K562 (cell line): ENCODE data around the gene AJAP1. TPM values are rescaled to one million over a fixed set of nuclear protein-coding genes. Genes with fewer than 3 reads are reported as not detected.
A peak's percentile ranks its signal among the peaks of the same experiment; 100 is the strongest.

Experiments used
- ARID1B ChIP-seq: fragments of 450-650 bp; IDR thresholded peaks from 2 replicates; pipeline ENCODE4 v1.6.1; 2016; ENCODE audit warnings: antibody characterized with exemption, mild to moderate bottlenecking, inconsistent platforms
- CCAR2 ChIP-seq: fragments of 200-400 bp; formaldehyde crosslinking; IDR thresholded peaks from 2 replicates; pipeline ENCODE4 v1.6.1; 2017; ENCODE audit warnings: mild to moderate bottlenecking, low read depth, low read length
- CREM ChIP-seq: IDR thresholded peaks from 2 replicates; pipeline ENCODE4 v1.6.1; 2014; ENCODE audit warnings: antibody characterized with exemption, low read depth
- CTCF ChIP-seq, 3 experiments: IDR thresholded peaks in 2 of 3; conservative IDR thresholded peaks in 1 of 3; 2 replicates each; pipeline ENCODE4 v1.5.1; 2011 to 2012; ENCODE audit warnings: low read length in 3 of 3, mild to moderate bottlenecking in 3 of 3, control low read depth in 2 of 3, improper control_type of control experiment in 1 of 3, inconsistent platforms in 1 of 3, low read depth in 1 of 3, mixed read lengths in 1 of 3, moderate library complexity in 1 of 3; ENCODE audit not compliant: insufficient read depth in 2 of 3
- EHMT2 ChIP-seq: fragments of 450-650 bp; IDR thresholded peaks from 2 replicates; pipeline ENCODE4 v1.6.1; 2018; ENCODE audit warnings: antibody characterized with exemption
- ELF4 ChIP-seq: fragments of 450-650 bp; formaldehyde crosslinking; IDR thresholded peaks from 2 replicates; pipeline ENCODE4 v1.4.0; 2022; ENCODE audit warnings: missing genetic modification characterization
- GATA2 ChIP-seq: sonication (generic); formaldehyde crosslinking; IDR thresholded peaks from 2 replicates; pipeline ENCODE4 v1.4.0; 2020; ENCODE audit warnings: mild to moderate bottlenecking, missing genetic modification reagents
- LEF1 ChIP-seq: fragments of 450-650 bp; IDR thresholded peaks from 2 replicates; pipeline ENCODE4 v1.6.1; 2016; ENCODE audit warnings: mild to moderate bottlenecking
- MGA ChIP-seq: fragments of 450-650 bp; IDR thresholded peaks from 2 replicates; pipeline ENCODE4 v1.6.1; 2016; ENCODE audit warnings: mild to moderate bottlenecking, moderate library complexity
- MIER1 ChIP-seq: fragments of 450-650 bp; IDR thresholded peaks from 2 replicates; pipeline ENCODE4 v1.6.1; 2016; ENCODE audit warnings: antibody characterized with exemption, mild to moderate bottlenecking, low read depth
- NEUROD1 ChIP-seq: fragments of 150-350 bp; IDR thresholded peaks from 2 replicates; pipeline ENCODE4 v1.6.1; 2014; ENCODE audit warnings: borderline replicate concordance, low read length, low read depth; ENCODE audit not compliant: partially characterized antibody
- RAD21 ChIP-seq, 2 experiments: fragments of 250-450 bp in 1 of 2; fragments of 450-650 bp in 1 of 2; sonication (Bioruptor Pico) in 1 of 2; formaldehyde crosslinking in 1 of 2; IDR thresholded peaks in 1 of 2; conservative IDR thresholded peaks in 1 of 2; 2 replicates each; pipeline versions ENCODE4 v1.4.0 to v1.8.0; 2020 to 2022; ENCODE audit warnings: mild to moderate bottlenecking in 2 of 2, moderate library complexity in 1 of 2
- TCF15 ChIP-seq: fragments of 250-450 bp; sonication (Bioruptor Pico); IDR thresholded peaks from 2 replicates; pipeline ENCODE4 v1.8.0; 2022; ENCODE audit warnings: moderate library complexity, mild to moderate bottlenecking, inconsistent platforms
- polyA plus RNA-seq, 8 experiments: library from polyadenylated mRNA; depleted of rRNA in 4 of 8; stranded (reverse) in 5 of 8; unstranded in 3 of 8; fragments of >200 nt; fragmentation: Nextera tagmentation in 2 of 8; fragmentation: Illumina TruSeq in 1 of 8; extraction: Ambion mirVana in 2 of 8; extraction: Trizol in 1 of 8; gene quantifications; 2 replicates each; pipeline versions ENCODE4 v1.2.1 to v1.2.3, GENCODE V29; 2011 to 2014; ENCODE audit warnings: inconsistent platforms in 1 of 8, missing spikeins in 1 of 8
- total RNA-seq, 7 experiments: library from RNA; depleted of rRNA in 6 of 7; stranded (reverse); fragments of >200 nt in 6 of 7; fragmentation: Illumina TruSeq in 2 of 7; extraction: Trizol in 2 of 7; gene quantifications; 2 replicates each; pipeline versions ENCODE4 v1.2.1 to v1.2.3, GENCODE V29; 2011 to 2021; ENCODE audit warnings: low replicate concordance in 1 of 7

Gene AJAP1
- total and polyA plus RNA-seq, 9 of the 15 experiments (the other 6 are each of a cell fraction or from before 2014, with no cell fraction given) = not detected

GRCh38 chr1:4778056-4778455, 123.6 kb downstream of the AJAP1 start (continued):
- TF ChIP-seq MGA (no peak), CREM (no peak), CTCF (IDR thresholded peaks at IDR 0.05 in 2 of 3, conservative IDR thresholded peaks at IDR 0.05 in 1 of 3; ENCODE audit: insufficient read depth in 2 of 3, low read depth in 1 of 3, low read length in 3 of 3) (peak; percentile 18 to 51 (median 35); a peak in 4 of 6 replicates), GATA2 (CRISPR knock-in tag) (peak; percentile 25; the same call in 1 of the 2 replicates), TCF15 (CRISPR knock-in tag) (no peak), EHMT2 (no peak), ARID1B (peak; percentile 84), RAD21 (CRISPR knock-in tag; conservative IDR thresholded peaks at IDR 0.05 in 1 of 2, IDR thresholded peaks at IDR 0.05 in 1 of 2) (peak in 1 of 2 experiments; percentile 33; a peak in 2 of 4 replicates), NEUROD1 (no peak), ELF4 (no peak), LEF1 (no peak), CCAR2 (no peak), MIER1 (no peak)
